Stimulated activated memory B cell treated with anti-CD40 and anti-IgM and Interleukin-4, amounts not matched to agents 10 μg/mL and 1 μg/mL and 100 μg/mL, for 72 hours (primary cell): Measurements from ENCODE around the gene GSTO1.
"Not testable (repeated sequence)": the region's sequence is repeated elsewhere in the genome, so short reads cannot be mapped to it uniquely, and the experiment has no call there.

ENCODE experiments used
- ATAC-seq: fragments of 150-1000 bp; cut with Tn5 transposase; 2 replicates; pipeline ENCODE4 v1.10.0; 2021
- H3K27ac Mint-ChIP-seq: one replicate; pipeline ENCODE4 v1.8.0; 2022; ENCODE audit warnings: mild to moderate bottlenecking, mixed read lengths
- H3K27me3 Mint-ChIP-seq: one replicate; pipeline ENCODE4 v1.8.0; 2022; ENCODE audit warnings: mixed read lengths
- H3K36me3 Mint-ChIP-seq: one replicate; pipeline ENCODE4 v1.8.0; 2022; ENCODE audit warnings: mixed read lengths
- H3K4me1 Mint-ChIP-seq: one replicate; pipeline ENCODE4 v1.8.0; 2022; ENCODE audit warnings: mixed read lengths
- H3K4me3 Mint-ChIP-seq: one replicate; pipeline ENCODE4 v1.8.0; 2022; ENCODE audit warnings: mild to moderate bottlenecking, moderate library complexity, mixed read lengths
- H3K9me3 Mint-ChIP-seq: one replicate; pipeline ENCODE4 v1.8.0; 2022; ENCODE audit warnings: mixed read lengths

The GSTO1 gene

GRCh38 chr10:104243009-104243408 lies 11.7 kb upstream of the GSTO1 start:
- not testable (repeated sequence) for H3K36me3 Mint-ChIP-seq, H3K4me3 Mint-ChIP-seq, H3K27ac Mint-ChIP-seq, H3K4me1 Mint-ChIP-seq, ATAC-seq, H3K9me3 Mint-ChIP-seq
- H3K27me3 Mint-ChIP-seq: peaks cover 31% of the 10 kb centered on the region

- Mint-ChIP-seq H3K27ac (no peak overlapping the region), H3K4me3 (no peak overlapping the region), H3K36me3 (no peaks in the 10 kb centered on the region), H3K27me3 (peaks cover 27% of the 10 kb centered on the region), H3K9me3 (no peaks in the 10 kb centered on the region), H3K4me1 (no peaks in the 10 kb centered on the region)
- ATAC-seq: no peak
These were observed 11.2 kb upstream of the GSTO1 start for GRCh38 chr10:104243512-104243911.

- Mint-ChIP-seq H3K36me3 (no peaks in the 10 kb centered on the region), H3K4me3 (no peak overlapping the region), H3K4me1 (no peaks in the 10 kb centered on the region), H3K27me3 (peaks cover 15% of the 10 kb centered on the region), H3K27ac (no peak overlapping the region), H3K9me3 (no peaks in the 10 kb centered on the region)
- ATAC-seq: no peak
These were observed 9.5 kb upstream of the GSTO1 start for GRCh38 chr10:104245066-104245632.

- H3K27me3 Mint-ChIP-seq: peaks cover 15% of the 10 kb centered on the region
- no peak for ATAC-seq
- H3K9me3 Mint-ChIP-seq: no peaks in the 10 kb centered on the region
- H3K4me1 Mint-ChIP-seq: no peaks in the 10 kb centered on the region
- no peak overlapping the region for H3K4me3 Mint-ChIP-seq
- no peak overlapping the region for H3K27ac Mint-ChIP-seq
- no peaks in the 10 kb centered on the region for H3K36me3 Mint-ChIP-seq
These were observed 7.7 kb upstream of the GSTO1 start for GRCh38 chr10:104246976-104247375.

GRCh38 chr10:104247513-104248146 lies 7.1 kb upstream of the GSTO1 start:
- H3K27me3 Mint-ChIP-seq: peaks cover 15% of the 10 kb centered on the region
- H3K4me3 Mint-ChIP-seq: no peak overlapping the region
- H3K36me3 Mint-ChIP-seq: no peaks in the 10 kb centered on the region
- ATAC-seq: no peak
- no peaks in the 10 kb centered on the region for H3K4me1 Mint-ChIP-seq
- no peaks in the 10 kb centered on the region for H3K9me3 Mint-ChIP-seq
- H3K27ac Mint-ChIP-seq: no peak overlapping the region

GRCh38 chr10:104248931-104249330 lies 5.8 kb upstream of the GSTO1 start:
- H3K27ac Mint-ChIP-seq, H3K27me3 Mint-ChIP-seq, H3K4me1 Mint-ChIP-seq, H3K36me3 Mint-ChIP-seq, ATAC-seq, H3K9me3 Mint-ChIP-seq, H3K4me3 Mint-ChIP-seq: not testable (repeated sequence)

GRCh38 chr10:104250371-104250770 lies 4.3 kb upstream of the GSTO1 start:
- H3K27me3 Mint-ChIP-seq: no peaks in the 10 kb centered on the region
- H3K4me3 Mint-ChIP-seq: no peak overlapping the region
- H3K9me3 Mint-ChIP-seq: no peaks in the 10 kb centered on the region
- H3K27ac Mint-ChIP-seq: no peak overlapping the region
- ATAC-seq: no peak
- H3K36me3 Mint-ChIP-seq: no peaks in the 10 kb centered on the region
- peaks cover 14% of the 10 kb centered on the region for H3K4me1 Mint-ChIP-seq

GRCh38 chr10:104251443-104251842 lies 3.2 kb upstream of the GSTO1 start:
- Mint-ChIP-seq H3K9me3 (no peaks in the 10 kb centered on the region), H3K4me3 (no peak overlapping the region), H3K4me1 (peaks cover 25% of the 10 kb centered on the region), H3K27ac (no peak overlapping the region), H3K36me3 (no peaks in the 10 kb centered on the region), H3K27me3 (no peaks in the 10 kb centered on the region)
- ATAC-seq: no peak

GRCh38 chr10:104252368-104252767 lies 2.3 kb upstream of the GSTO1 start:
- Mint-ChIP-seq H3K9me3 (no peaks in the 10 kb centered on the region), H3K4me3 (no peak overlapping the region), H3K36me3 (no peaks in the 10 kb centered on the region), H3K27ac (no peak overlapping the region), H3K27me3 (no peaks in the 10 kb centered on the region), H3K4me1 (peaks cover 26% of the 10 kb centered on the region)
- ATAC-seq: no peak

GRCh38 chr10:104253106-104253505 lies 1.6 kb upstream of the GSTO1 start:
- Mint-ChIP-seq H3K4me1 (peaks cover 30% of the 10 kb centered on the region), H3K27me3 (no peaks in the 10 kb centered on the region), H3K36me3 (peaks cover 4% of the 10 kb centered on the region), H3K9me3 (no peaks in the 10 kb centered on the region), H3K27ac (peak overlapping the region; percentile 81), H3K4me3 (peak overlapping the region; percentile 24)
- no peak for ATAC-seq

GRCh38 chr10:104253606-104254410 lies 884 bp upstream of the GSTO1 start:
- H3K36me3 Mint-ChIP-seq: peaks cover 11% of the 10 kb centered on the region
- peak overlapping the region; percentile 81 for H3K27ac Mint-ChIP-seq
- H3K27me3 Mint-ChIP-seq: no peaks in the 10 kb centered on the region
- no peaks in the 10 kb centered on the region for H3K9me3 Mint-ChIP-seq
- peaks cover 37% of the 10 kb centered on the region for H3K4me1 Mint-ChIP-seq
- H3K4me3 Mint-ChIP-seq: peak overlapping the region; percentile 85
- no peak for ATAC-seq

- H3K4me1 Mint-ChIP-seq: peaks cover 54% of the 10 kb centered on the region
- peak; percentile 63 for ATAC-seq
- peak overlapping the region; percentile 81 for H3K27ac Mint-ChIP-seq
- H3K9me3 Mint-ChIP-seq: no peaks in the 10 kb centered on the region
- H3K36me3 Mint-ChIP-seq: peaks cover 26% of the 10 kb centered on the region
- peak overlapping the region; percentile 85 for H3K4me3 Mint-ChIP-seq
- no peaks in the 10 kb centered on the region for H3K27me3 Mint-ChIP-seq
These were observed 754 bp downstream of the GSTO1 start for GRCh38 chr10:104255311-104255981.

- H3K36me3 Mint-ChIP-seq: peaks cover 36% of the 10 kb centered on the region
- no peak for ATAC-seq
- no peaks in the 10 kb centered on the region for H3K27me3 Mint-ChIP-seq
- peaks cover 64% of the 10 kb centered on the region for H3K4me1 Mint-ChIP-seq
- no peaks in the 10 kb centered on the region for H3K9me3 Mint-ChIP-seq
- H3K4me3 Mint-ChIP-seq: peak overlapping the region; percentile 43
- peak overlapping the region; percentile 81 for H3K27ac Mint-ChIP-seq
These were observed 1.8 kb downstream of the GSTO1 start for GRCh38 chr10:104256335-104256961.

GRCh38 chr10:104257235-104257634 lies 2.5 kb downstream of the GSTO1 start:
- Mint-ChIP-seq H3K4me3 (no peak overlapping the region), H3K4me1 (peaks cover 67% of the 10 kb centered on the region), H3K27ac (no peak overlapping the region), H3K27me3 (no peaks in the 10 kb centered on the region), H3K9me3 (no peaks in the 10 kb centered on the region), H3K36me3 (peaks cover 39% of the 10 kb centered on the region)
- ATAC-seq: no peak

GRCh38 chr10:104258209-104258608 lies 3.5 kb downstream of the GSTO1 start:
- Mint-ChIP-seq H3K4me1 (peaks cover 67% of the 10 kb centered on the region), H3K9me3 (no peaks in the 10 kb centered on the region), H3K27ac (no peak overlapping the region), H3K27me3 (no peaks in the 10 kb centered on the region), H3K4me3 (no peak overlapping the region), H3K36me3 (peaks cover 39% of the 10 kb centered on the region)
- no peak for ATAC-seq
